HepG2 (cell line): ENCODE results near the gene TK2. TPM values are rescaled to one million over a fixed set of nuclear protein-coding genes. Genes with fewer than 3 reads are reported as not detected.

Source experiments
- ATAC-seq: fragments of 200-7000 bp; cut with Tn5 transposase; 3 replicates; pipeline ENCODE4 v1.9.1; 2020; ENCODE audit warnings: mild to moderate bottlenecking, moderate library complexity
- BruUV-seq: library from RNA; stranded (reverse); fragments of 400-500 nt; replicated peaks from 2 replicates; lab custom pipeline; 2021; lab: Mats Ljungman, UMichigan
- CTCF ChIA-PET: fragments of 300-600 bp; formaldehyde crosslinking; extraction: SDS; loops from one replicate; lab custom pipeline; 2021; ENCODE audit warnings: low total read pairs, inconsistent platforms, low intra/inter-chr PET ratio; lab: Yijun Ruan, JAX
- POLR2A ChIA-PET: fragments of 350-600 bp; sonication (Branson Sonifier 250); formaldehyde crosslinking; loops from one replicate; lab custom pipeline; 2020; ENCODE audit warnings: antibody characterized with exemption, inconsistent platforms; lab: Yijun Ruan, JAX
- DNase-seq: peaks from one replicate; pipeline ENCODE4 v3.0.0-alpha.2; 2015; ENCODE audit warnings: low spot score
- FAIRE-seq: peaks from 3 replicates; lab custom pipeline; 2011; peaks lifted over from hg19 to GRCh38; lab: Jason Lieb, UNC
- H2AFZ ChIP-seq: one replicate; pipeline ENCODE4 v1.6.1; 2011; ENCODE audit warnings: low read length, inconsistent platforms
- H3K27ac ChIP-seq: fragments of 300-600 bp; 3 replicates; pipeline ENCODE4 v1.8.0; 2011; ENCODE audit warnings: mixed run types, mild to moderate bottlenecking, mixed read lengths, low read length, inconsistent platforms; ENCODE audit not compliant: insufficient read depth; ENCODE audit errors: extremely low read length
- H3K27me3 ChIP-seq, 2 experiments: fragments of 200-600 bp in 1 of 2; 2 replicates in 1 of 2; 3 replicates in 1 of 2; pipeline versions ENCODE4 v1.6.0 to v1.8.0; 2011; ENCODE audit warnings: low read length in 2 of 2, mild to moderate bottlenecking in 2 of 2, moderate library complexity in 2 of 2, inconsistent platforms in 1 of 2; ENCODE audit not compliant: insufficient read depth in 2 of 2, control insufficient read depth in 1 of 2
- H3K36me3 ChIP-seq, 2 experiments: fragments of 200-600 bp in 1 of 2; replicated peaks in 1 of 2; 2 replicates in 1 of 2; 3 replicates in 1 of 2; pipeline versions ENCODE4 v1.5.1 to v1.8.0; 2011; ENCODE audit warnings: low read length in 2 of 2, inconsistent platforms in 1 of 2; ENCODE audit not compliant: insufficient read depth in 2 of 2, control insufficient read depth in 1 of 2
- H3K4me1 ChIP-seq: 2 replicates; pipeline ENCODE4 v1.5.1; 2012; ENCODE audit warnings: low read length, inconsistent platforms; ENCODE audit not compliant: insufficient read depth
- H3K4me2 ChIP-seq: 2 replicates; pipeline ENCODE4 v1.6.0; 2011; ENCODE audit warnings: low read depth, low read length, inconsistent platforms
- H3K4me3 ChIP-seq, 3 experiments: fragments of 200-600 bp in 1 of 3; sonication (generic), shearing (Covaris generic) in 1 of 3; replicated peaks in 1 of 3; 2 replicates each; pipeline ENCODE4 v1.5.1; 2011 to 2016; ENCODE audit warnings: low read length in 3 of 3, inconsistent platforms in 2 of 3, low read depth in 2 of 3, mild to moderate bottlenecking in 2 of 3, control low read depth in 1 of 3, mixed read lengths in 1 of 3; ENCODE audit not compliant: insufficient read depth in 1 of 3
- H3K79me2 ChIP-seq: one replicate; pipeline ENCODE4 v1.6.1; 2011; ENCODE audit warnings: low read length, inconsistent platforms; ENCODE audit not compliant: insufficient read depth
- H3K9ac ChIP-seq: 2 replicates; pipeline ENCODE4 v1.6.0; 2011; ENCODE audit warnings: mild to moderate bottlenecking, low read depth, low read length, inconsistent platforms; ENCODE audit not compliant: insufficient read depth
- H3K9me3 ChIP-seq: 2 replicates; pipeline ENCODE4 v1.5.1; 2012; ENCODE audit warnings: mild to moderate bottlenecking, low read length
- H4K20me1 ChIP-seq: 2 replicates; pipeline ENCODE4 v1.6.0; 2011; ENCODE audit warnings: inconsistent platforms, mild to moderate bottlenecking, low read length, moderate library complexity; ENCODE audit not compliant: insufficient read depth
- ARID4A ChIP-seq: sonication (generic); formaldehyde crosslinking; IDR thresholded peaks from 2 replicates; pipeline ENCODE4 v1.5.0; 2020; ENCODE audit warnings: mild to moderate bottlenecking, missing genetic modification reagents, borderline replicate concordance
- BCL3 ChIP-seq: sonication (generic); formaldehyde crosslinking; IDR thresholded peaks from 2 replicates; pipeline ENCODE4 v1.5.1; 2020; ENCODE audit warnings: mild to moderate bottlenecking, missing genetic modification reagents, moderate library complexity
- CBX2 ChIP-seq, 2 experiments: fragments of 200-600 bp in 1 of 2; sonication (generic); formaldehyde crosslinking in 1 of 2; IDR thresholded peaks; 2 replicates each; pipeline versions ENCODE4 v1.7.0 to v1.8.1; 2018 to 2022; ENCODE audit warnings: low read depth in 2 of 2, low read length in 1 of 2, mild to moderate bottlenecking in 1 of 2, missing genetic modification reagents in 1 of 2
- MXD1 ChIP-seq: sonication (generic); formaldehyde crosslinking; IDR thresholded peaks from 2 replicates; pipeline ENCODE4 v1.4.0; 2020; ENCODE audit warnings: mild to moderate bottlenecking, missing genetic modification reagents
- NKX3-1 ChIP-seq: sonication (generic); formaldehyde crosslinking; IDR thresholded peaks from 2 replicates; pipeline ENCODE4 v1.5.0; 2020; ENCODE audit warnings: missing genetic modification reagents
- SP140L ChIP-seq: sonication (generic); formaldehyde crosslinking; IDR thresholded peaks from 2 replicates; pipeline ENCODE4 v1.4.0; 2020; ENCODE audit warnings: missing genetic modification reagents, borderline replicate concordance
- XBP1 ChIP-seq: sonication (generic); formaldehyde crosslinking; IDR thresholded peaks from 2 replicates; pipeline ENCODE4 v1.5.0; 2020; ENCODE audit warnings: missing genetic modification reagents
- ZNF629 ChIP-seq: sonication (generic); formaldehyde crosslinking; conservative IDR thresholded peaks from 2 replicates; pipeline ENCODE4 v1.5.0; 2020; ENCODE audit warnings: missing genetic modification reagents
- ZNF816 ChIP-seq: sonication (generic); formaldehyde crosslinking; IDR thresholded peaks from 2 replicates; pipeline ENCODE4 v1.8.0; 2022; ENCODE audit warnings: missing genetic modification reagents, mild to moderate bottlenecking, borderline replicate concordance
- ZNF850 ChIP-seq: sonication (generic); formaldehyde crosslinking; conservative IDR thresholded peaks from 2 replicates; pipeline ENCODE4 v1.9.0; 2021; ENCODE audit warnings: mild to moderate bottlenecking, missing genetic modification reagents
- WGBS: methylation state at CpG from one replicate; pipeline ENCODE4 v1.1.6; 2017; ENCODE audit warnings: low lambda C conversion rate; 5-methylcytosine and 5-hydroxymethylcytosine counted together
- in situ Hi-C: cut with HindIII; loops from 2 replicates; pipeline ENCODE4 v1.10.0; 2017; ENCODE audit warnings: low pct_unique_long_range_greater_than_20kb; ENCODE audit not compliant: extremely low pct_ligation_motif_present
- intact Hi-C: fragments of 100-400 bp; cut with micrococcal nuclease; formaldehyde crosslinking; loops from one replicate; pipeline ENCODE4 v1.10.0; 2022; ENCODE audit not compliant: unreplicated experiment
- polyA plus RNA-seq, 8 experiments: library from polyadenylated mRNA; depleted of rRNA in 3 of 8; stranded (reverse) in 7 of 8; unstranded in 1 of 8; fragments of >200 nt; fragmentation: Illumina TruSeq in 4 of 8; extraction: Trizol in 4 of 8; gene quantifications; 2 replicates each; pipeline versions ENCODE4 v1.2.1 to v1.2.3, GENCODE V29; 2011 to 2016; ENCODE audit warnings: low read depth in 4 of 8, missing spikeins in 1 of 8, mixed read lengths in 1 of 8; ENCODE audit not compliant: insufficient read depth in 1 of 8
- total RNA-seq, 5 experiments: library from RNA; depleted of rRNA; stranded (reverse); fragments of >200 nt; fragmentation: Illumina TruSeq; extraction: Trizol; gene quantifications; 2 replicates each; pipeline ENCODE4 v1.2.3, GENCODE V29; 2016; ENCODE audit warnings: low read depth in 1 of 5

TK2 gene
- total and polyA plus RNA-seq, 2 of the 13 experiments (the other 11 are each of a cell fraction or from before 2014, with no cell fraction given) = 18.7 to 21.0 TPM

GRCh38 chr16:66476328-66477027, 73.4 kb downstream of the TK2 start:
- DNase-seq (no peak), FAIRE-seq (no peak)
- no TSS peak for BruUV-seq
- WGBS = 30% methylated on average over 8 of the region's 8 CpGs
- H3K27me3 ChIP-seq = peaks cover 5 to 52% of the 10 kb centered on the region in 2 experiments
- no peaks in the 10 kb centered on the region for H4K20me1 ChIP-seq
- H3K27ac ChIP-seq = no peak overlapping the region
- no peak overlapping the region for H3K4me3 ChIP-seq
- no peak overlapping the region for H3K9ac ChIP-seq
- TF ChIP-seq ZNF629 (peak; percentile 66), SP140L (CRISPR knock-in tag) (no peak), ZNF816 (CRISPR knock-in tag) (no peak)
- TF ChIP-seq, all 625 proteins: peak for 1
- no peak overlapping the region for H2AFZ ChIP-seq
- H3K4me1 ChIP-seq = peaks cover 33% of the 10 kb centered on the region
- in situ Hi-C loops (loop anchor here (5.0 kb wide), 1 partner anchor 69 kb away; no protein-coding TSS in a partner anchor), intact Hi-C loops (no loop called here)
- H3K79me2 ChIP-seq = no peaks in the 10 kb centered on the region
- no peaks in the 10 kb centered on the region for H3K9me3 ChIP-seq
- no peaks in the 10 kb centered on the region for H3K36me3 ChIP-seq
- ChIA-PET CTCF (no interaction called here), POLR2A (interaction anchor here (1.1 kb wide), 1 partner anchor 70 kb away, joined by 5 read pairs; no protein-coding TSS in a partner anchor)
- peak overlapping the region; percentile 25; the same call in 1 of the 2 replicates for H3K4me2 ChIP-seq
- peak; percentile 33 for ATAC-seq

- no peaks in the 10 kb centered on the region for H4K20me1 ChIP-seq
- ChIA-PET CTCF (no interaction called here), POLR2A (interaction anchor here (1.3 kb wide), 1 partner anchor 67 kb away, joined by 4 read pairs; no protein-coding TSS in a partner anchor)
- FAIRE-seq (no peak), DNase-seq (no peak), ATAC-seq (no peak)
- H3K27ac ChIP-seq = no peak overlapping the region
- H2AFZ ChIP-seq = no peak overlapping the region
- H3K36me3 ChIP-seq = no peaks in the 10 kb centered on the region
- no peak overlapping the region for H3K4me3 ChIP-seq
- H3K79me2 ChIP-seq = no peaks in the 10 kb centered on the region
- H3K4me1 ChIP-seq = peaks cover 23% of the 10 kb centered on the region
- in situ Hi-C loops (loop anchor here (5.0 kb wide), 1 partner anchor 68 kb away; no protein-coding TSS in a partner anchor), intact Hi-C loops (no loop called here)
- no peaks in the 10 kb centered on the region for H3K9me3 ChIP-seq
- no peak overlapping the region; the same call in 1 of the 2 replicates for H3K9ac ChIP-seq
- peaks cover 3 to 51% of the 10 kb centered on the region in 2 experiments for H3K27me3 ChIP-seq
- no TSS peak for BruUV-seq
- WGBS = 35% methylated on average over 1 of the region's 2 CpGs
- H3K4me2 ChIP-seq = no peak overlapping the region; the same call in 1 of the 2 replicates
- TF ChIP-seq CBX2 (IDR thresholded peaks at IDR 0.05; ENCODE audit: low read depth, low read length) (no peak), CBX2 (CRISPR knock-in tag; IDR thresholded peaks at IDR 0.05; ENCODE audit: low read depth) (no peak), XBP1 (CRISPR knock-in tag) (no peak), NKX3-1 (CRISPR knock-in tag) (no peak), ZNF850 (CRISPR knock-in tag) (no peak), ARID4A (CRISPR knock-in tag) (no peak), MXD1 (CRISPR knock-in tag) (no peak), BCL3 (CRISPR knock-in tag) (no peak)
Measured at GRCh38 chr16:66475232-66475631, 74.7 kb downstream of the TK2 start.
